CD4-positive, alpha-beta T cell treated with Interleukin-4 for 1 hour (primary cell): ENCODE results near the gene MIGA1.
"Not testable (repeated sequence)": the region's sequence is repeated elsewhere in the genome, so short reads cannot be mapped to it uniquely, and the experiment has no call there.

Source experiments
- DNase-seq, 2 donors: peaks; one replicate each; pipeline ENCODE4 v3.0.0-alpha.2; 2020 to 2022

Gene MIGA1

DNA sequence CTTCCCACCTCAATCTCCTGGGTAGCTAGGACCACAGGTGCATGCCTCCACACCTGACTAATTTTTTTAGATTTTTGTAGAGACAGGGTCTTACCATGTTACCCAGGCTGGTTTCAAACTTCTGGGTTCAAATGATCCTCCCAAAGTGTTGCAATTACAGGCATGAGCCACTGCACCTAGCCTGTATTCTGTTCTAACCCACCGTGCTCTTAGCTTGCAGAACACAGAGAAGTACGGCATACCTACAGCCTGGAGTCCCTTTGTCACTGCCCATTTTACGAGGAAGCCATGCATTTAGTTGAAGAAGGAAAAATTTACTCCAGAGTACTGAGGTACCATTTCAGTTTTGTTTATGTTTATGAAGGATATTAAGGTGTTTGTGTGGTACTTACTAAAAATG is 79.3 kb downstream of the MIGA1 start:
- no peak for DNase-seq

DNA sequence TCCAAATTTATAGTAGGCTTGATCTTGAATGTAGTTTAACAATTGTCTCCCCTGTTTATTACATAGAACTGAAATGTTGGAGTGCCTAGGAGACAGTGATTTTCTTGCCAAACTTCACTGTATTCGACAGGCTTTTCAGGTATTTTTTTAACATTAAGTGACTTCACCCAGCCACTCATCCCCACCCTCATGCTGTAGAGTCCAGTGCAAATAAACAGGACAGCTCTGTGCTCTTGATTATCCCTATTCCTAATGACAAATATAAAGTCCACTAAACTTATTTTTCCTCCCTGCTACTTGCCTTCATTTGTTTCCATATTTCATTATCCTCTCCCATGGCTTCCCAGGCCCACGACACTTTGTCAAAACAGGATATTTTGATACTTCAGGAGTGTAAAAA is 79.8 kb downstream of the MIGA1 start:
- no peak for DNase-seq

DNA sequence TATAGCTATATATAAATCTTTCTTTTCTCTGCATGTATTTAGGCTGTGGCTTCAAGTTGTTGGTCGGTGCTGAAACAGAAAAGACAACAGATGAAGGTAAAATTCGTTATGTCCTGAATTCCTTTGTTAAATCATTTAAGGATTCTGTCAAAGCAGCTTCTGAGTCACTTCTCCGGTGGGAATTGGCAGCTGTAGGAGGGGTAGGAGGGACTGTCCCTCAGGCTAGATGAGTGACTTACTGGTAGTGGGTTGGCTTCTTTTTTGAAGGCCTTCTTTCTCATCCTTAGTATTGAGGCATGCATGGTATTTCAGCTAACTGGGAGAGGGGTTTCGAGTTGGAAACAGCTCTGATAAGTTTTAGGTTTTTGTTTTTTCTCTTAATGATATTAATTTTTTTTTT is 86.8 kb downstream of the MIGA1 start:
- DNase-seq, result no peak

DNA sequence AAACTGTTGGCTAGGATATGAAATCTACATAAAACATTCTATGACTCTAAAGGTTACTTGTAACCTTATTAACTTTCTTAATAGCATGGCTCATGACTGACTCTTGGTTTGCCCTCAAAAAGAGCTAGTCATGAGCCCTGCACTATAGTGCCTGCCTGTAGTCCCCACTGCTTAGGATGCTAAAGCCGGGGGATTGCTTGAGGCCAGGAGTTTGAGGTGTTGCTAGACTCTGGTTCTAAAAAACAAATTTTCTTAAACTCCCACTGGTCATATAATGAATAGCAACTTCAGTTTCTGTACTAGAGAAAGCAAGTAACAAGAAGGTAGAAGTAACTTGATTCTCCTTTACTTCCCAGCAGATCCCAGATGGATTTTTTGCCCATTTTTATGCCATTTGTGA is 93.2 kb downstream of the MIGA1 start:
- no peak for DNase-seq

DNA sequence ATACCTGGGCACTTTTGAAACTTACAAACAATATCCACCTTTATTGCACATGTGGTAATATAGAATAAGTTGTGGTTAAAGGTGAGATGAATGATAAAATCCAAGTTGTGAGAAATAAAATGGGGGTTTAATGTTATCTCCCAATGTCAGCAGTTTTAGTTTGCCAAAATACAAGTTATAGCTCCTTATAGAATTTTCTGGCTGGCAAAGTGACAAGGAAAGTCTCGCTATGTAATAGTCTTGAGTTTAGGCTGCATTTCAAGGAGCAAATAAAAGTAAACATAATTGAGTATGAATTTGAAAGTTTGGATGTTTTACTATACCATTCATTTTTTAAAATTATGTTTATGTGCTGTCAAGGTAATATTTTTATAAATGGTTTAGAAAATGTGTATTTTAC is 94.0 kb downstream of the MIGA1 start:
- no peak for DNase-seq

DNA sequence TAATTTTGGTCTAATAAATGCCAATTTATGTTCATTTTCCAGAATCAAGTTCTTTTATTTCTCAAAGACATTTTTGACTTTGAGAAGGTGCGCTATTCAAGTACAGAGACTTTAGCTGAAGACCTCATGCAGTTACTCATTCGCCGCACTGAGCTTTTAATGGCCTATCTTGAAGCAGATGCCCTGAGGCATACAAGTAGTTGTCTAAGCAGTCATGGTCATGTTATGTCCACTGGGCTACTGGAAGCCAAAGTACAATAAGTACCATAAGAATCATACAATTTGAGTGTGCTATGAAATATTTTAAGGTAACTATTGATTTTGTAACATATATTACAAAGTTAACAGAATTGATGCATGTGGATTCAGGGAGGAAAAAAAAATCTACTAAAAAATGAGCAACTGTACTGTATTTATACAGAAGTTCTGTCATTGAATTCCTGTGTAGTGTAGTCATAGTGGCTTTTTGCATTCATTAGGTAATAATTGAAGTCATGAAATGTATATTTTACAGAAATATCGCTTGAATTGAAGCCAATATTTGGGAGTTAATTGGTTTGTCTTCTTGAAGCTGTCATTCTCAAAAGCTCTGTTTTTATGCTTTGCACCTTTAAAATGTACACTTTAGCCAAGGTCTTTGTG is 95.5 kb downstream of the MIGA1 start:
- DNase-seq, result no peak

DNA sequence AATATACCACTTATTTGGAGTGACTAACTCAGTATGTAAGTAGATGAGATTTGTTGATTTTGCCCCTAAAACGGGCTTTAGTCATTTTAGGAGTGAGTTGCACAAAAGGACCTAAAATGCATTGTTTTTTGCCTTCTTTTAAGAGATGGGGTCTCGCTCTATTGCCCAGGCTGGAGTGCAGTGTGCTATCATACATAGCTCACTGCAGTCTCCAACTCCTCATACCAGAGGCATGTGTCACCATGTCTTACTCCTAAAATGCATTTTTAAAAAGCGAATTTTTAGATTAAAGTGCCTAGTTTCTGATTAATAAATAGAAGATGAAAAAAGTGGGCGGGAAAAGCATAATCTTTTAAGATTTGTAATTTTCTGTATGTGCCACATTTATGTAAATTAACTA is 97.4 kb downstream of the MIGA1 start:
- no peak for DNase-seq

DNA sequence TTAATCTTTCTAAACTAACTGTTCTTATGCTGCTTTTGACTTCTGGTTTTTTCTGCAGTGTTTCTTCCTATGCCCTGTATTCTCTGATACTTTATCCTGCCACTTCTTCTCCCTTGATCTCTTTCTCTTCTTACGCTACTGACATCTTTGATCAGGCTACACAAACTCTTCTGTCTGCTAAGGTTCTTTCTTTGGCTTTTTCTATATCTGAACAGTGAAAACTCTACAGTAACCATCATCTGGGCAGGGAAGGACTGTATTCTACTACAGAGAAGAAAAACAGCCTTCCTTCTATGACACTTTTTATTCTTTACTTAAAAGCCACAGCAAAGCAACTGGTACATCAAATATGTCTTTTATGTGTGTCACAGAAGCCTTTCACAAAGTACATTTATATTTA is 101.6 kb downstream of the MIGA1 start:
- no peak for DNase-seq

DNA sequence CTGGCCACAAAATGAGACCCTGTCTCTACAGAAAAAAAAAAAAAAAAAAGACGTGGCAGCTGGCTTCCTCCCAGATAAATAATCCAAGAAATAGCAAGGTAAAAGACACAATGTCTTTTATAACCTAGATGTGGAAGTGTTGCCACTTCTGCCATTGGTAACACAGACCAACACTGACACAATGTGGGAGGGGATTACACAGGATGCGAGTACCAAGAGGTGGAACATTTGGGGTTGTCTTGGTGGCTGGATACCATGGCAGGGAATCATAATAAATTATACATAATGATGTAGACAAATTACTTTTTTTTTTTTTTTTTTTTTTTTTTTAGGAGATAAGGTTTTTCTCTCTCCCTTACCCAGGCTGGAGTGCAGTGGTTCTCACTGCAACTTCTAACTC is 103.0 kb downstream of the MIGA1 start:
- no peak for DNase-seq

DNA sequence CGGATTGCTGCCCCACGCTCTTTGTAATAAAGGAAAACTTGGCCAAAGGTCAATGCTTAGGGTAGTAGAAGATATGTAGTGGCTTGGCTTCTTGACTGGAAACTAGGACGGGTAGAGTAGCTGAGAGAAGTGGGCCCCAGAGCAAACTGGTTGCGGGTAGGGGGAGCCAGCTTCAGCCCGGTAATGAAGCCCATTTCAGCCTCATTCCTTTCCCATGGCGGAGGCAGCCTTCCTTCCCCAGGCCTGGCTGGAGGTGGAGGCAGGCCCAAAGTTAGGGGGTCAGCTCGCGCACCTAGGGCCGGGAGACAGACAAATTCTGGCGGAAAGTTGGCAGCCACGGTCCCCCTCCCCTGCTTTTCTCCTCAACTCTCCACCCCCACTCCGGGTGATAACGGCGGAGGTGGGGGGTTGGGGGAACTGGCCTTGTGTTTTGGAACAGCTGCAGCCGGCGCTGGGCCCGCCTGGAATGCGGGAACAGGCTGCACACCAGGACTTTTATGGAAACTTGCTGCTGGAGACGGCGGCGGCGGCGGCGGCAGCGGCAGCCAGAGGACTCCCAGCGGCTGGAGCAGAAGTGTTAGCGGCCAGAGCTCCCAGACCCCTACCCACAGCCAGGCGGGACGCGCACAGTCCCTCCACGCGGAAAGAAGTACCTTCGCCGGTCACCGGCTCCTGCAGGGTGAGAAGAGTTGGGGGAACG is 108.8 kb downstream of the MIGA1 start, which contains the start of gene NEXN:
Gene NEXN (plus strand): TSS at position 544 of the 700 bp plus-strand sequence. CDS start 27,483 bp downstream, outside the sequence.
- DNase-seq, result no peak

DNA sequence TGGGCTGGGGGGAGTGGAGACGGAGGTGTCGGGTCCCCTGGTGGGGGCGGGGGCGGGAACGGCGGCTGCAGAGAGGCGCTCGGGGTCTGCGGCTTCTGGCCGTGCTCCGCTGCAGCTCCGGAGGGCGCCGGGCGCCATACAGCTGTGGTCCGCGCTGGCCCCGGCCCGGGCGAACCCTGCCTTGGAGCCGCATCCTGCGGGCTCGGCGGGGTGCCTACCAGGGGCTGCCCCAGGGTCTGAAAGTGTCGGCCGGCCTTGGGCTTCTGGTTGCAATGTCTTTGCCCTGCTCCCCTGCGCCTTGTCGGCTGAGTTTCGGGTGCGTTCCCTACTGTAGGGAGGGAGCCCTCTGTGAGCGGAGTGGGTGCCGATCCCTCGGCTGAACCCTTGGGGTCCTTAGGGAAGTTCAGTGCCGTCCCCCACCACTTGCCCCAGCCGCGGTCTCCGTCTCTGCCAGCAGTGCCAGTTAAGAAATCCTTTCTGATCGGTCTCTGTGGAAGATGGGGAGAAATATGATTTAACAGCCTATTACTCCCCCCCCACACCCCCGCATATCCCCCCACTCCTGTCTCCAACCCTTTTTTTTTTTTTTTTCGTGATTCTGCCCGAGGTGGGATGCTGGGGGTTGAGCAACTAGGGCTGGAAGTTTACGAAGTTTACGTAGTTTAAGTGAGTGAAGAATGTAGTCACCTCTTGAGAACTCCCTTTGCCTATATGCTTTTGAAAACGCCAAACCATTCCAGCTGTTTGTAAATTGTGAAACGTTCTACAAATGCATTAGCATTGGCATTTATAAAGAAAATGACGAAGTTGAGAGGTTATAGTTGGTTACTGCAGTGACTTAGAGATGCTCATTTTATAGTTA is 109.6 kb downstream of the MIGA1 start:
- no peak for DNase-seq

DNA sequence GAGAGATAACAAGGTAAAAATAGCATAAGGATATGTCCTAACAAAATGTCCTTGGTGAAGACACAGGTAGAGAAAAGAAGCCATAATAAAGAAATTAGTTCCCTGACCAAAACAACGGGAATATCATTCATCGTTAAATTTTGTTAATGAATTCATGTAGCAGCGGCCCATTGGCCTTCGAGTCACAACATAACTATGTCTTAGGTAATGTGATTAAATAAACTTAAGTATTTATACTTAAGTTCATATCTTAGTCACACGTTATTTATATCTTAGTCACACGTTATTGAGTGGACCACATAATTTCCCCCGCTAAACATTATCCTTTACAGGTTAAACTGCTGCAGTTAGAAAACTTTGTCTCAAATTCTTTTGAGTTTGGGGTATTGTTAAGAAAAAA is 110.2 kb downstream of the MIGA1 start:
- DNase-seq, result no peak

DNA sequence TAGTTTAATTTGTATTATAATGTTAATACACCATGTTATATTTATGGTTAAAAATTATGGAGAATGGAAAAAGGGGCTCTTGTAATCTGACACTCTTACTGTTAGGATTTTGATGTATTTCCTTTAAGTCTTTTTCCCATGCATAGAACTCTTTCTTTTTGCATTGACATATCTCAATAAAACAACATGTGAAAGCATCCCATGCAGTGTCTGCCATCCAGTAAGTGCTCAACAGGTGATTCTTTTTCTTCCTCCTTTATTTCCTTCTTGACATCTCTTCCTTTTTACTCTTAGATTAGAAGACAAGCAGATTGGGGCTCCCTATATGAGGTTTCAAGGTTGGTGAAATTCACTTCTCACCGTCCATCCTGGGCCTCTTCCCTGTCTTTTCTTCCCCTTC is 111.8 kb downstream of the MIGA1 start:
- no peak for DNase-seq

DNA sequence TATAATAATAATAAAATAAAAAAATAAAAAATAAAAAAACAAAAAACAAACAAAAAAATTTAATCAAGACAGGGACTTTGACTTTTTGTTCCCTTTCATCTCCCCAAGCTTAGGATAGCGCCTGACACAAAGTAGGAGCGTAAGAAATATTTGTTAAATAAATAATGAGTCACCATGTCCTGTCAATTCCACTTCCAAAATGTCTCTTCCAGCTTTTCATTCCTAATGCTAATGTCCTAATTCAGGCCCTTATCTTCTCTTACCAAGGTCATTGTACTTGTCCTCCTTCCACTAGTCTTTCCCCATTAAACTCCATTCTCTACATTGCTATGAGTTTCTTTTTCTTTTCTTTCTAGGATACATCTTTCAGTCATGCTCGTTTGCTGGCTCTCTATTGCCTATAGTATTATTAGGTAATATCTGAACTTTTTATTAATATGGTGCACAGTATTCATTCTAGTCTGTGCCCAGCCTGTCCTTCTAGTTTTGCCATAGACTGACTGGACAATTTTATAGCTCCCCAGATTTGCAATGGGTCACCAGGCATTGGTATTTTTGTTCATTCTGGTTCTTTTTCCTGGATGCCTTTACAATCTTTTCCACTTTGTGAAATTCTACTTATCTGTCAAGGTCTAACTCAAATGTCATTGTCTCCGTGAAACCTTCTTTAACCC is 120.3 kb downstream of the MIGA1 start:
- no peak for DNase-seq

DNA sequence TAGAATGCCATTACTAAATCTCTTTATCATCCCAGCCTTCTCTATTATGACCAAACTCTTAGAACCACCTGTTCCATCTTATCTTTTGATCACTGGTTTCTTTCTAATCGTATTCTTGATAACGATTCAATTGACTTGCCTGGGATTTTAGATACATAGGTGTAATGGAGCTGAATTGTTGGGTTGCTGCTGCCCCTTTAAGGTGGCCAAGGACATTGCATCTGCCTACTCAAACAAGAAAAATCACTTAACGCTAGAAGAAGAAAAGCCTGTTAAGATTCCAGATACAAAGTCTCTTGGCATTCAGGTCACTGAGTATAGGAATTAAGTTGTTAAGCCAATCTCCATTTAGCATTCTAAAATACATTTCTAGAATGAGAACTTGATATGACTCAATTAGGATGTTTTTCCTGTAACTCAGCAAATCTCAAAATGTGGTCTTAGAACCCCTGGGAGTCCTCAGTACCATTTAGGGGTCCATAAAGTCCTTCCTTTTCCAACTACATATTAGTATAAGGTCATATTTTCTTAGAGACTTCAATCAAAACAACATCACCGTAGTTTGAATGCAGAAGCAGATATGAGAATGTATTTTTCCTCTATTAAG is 121.3 kb downstream of the MIGA1 start:
- DNase-seq, result no peak

DNA sequence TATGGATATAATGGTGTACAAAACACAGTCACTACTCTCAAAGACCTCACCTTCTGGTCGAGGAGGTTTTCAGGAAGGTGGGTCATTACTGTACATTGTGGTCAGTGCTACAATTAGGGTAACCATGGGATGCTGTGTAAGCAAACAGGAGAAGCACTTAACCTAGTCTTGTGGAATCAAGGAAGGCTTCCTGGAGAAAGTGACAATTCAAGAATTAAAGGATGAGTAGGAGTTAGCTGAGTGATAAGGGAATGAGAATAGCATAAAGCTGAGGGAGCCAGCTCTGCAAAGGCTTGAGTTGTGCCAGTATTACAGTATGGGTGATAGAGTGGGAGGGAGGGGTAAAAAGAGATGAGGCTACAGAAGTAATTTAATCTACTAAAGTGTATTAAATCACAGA is 126.2 kb downstream of the MIGA1 start:
- no peak for DNase-seq

DNA sequence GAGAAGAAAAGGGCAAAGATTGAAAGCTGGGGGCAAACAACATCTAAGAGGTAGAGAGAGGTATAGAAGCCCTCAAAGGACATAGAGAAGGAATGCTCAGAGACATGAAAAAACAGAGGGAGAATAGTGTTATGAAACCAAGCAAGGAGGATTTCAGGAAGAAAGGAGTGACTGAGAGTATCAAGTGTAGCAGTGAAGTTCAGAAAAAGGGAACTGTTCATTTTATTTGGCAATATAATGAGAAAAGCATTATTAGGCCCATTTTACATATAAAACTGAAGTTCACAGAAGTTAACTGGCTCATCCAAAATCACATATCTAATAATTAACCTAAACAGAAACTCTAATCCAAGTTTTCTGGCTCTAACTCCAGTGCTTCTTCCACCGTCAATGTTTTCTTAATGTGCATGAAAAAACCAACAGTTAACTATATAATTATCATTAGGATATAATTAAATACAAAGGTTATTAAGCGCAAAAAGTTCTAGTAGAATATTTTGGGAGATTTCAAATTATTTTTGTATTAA is 126.6 kb downstream of the MIGA1 start:
- no peak for DNase-seq

DNA sequence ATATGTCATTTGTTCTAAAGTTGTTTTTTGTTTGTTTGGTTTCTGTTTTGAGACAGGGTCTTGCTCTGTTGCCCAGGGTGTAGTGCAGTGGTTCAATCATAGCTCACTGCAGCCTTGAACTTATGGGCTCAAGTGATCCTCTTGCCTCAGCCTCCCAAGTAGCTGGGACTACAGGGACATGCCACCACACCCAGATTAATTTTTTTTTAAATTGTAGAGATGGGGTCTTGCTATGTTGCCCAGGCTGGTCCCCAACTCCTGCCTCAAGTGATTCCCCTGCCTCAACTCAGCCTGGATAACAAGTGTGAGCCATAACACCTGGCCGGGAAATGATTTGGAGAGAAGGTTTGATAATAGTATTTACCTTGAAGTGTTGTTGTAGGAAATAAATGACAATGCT is 127.2 kb downstream of the MIGA1 start:
- DNase-seq, result no peak

DNA sequence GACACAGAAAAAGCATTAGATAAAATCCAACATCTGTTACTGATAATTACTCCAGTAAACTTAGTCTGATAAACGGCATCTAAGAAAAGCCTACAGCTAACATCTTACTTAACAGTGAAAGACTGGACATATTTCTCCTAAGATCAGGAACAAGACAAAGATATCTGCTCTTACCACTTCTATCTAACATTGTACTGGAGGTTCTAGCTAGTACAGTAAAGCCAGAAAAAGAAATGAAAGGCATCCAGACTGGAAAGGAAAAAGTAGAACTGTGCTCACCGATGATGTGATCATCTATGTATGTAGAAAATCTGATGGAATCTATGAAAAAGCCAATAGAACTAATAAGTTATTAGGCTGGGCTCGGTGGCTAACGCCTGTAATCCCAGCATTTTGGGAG is 130.7 kb downstream of the MIGA1 start:
- DNase-seq, result no peak

DNA sequence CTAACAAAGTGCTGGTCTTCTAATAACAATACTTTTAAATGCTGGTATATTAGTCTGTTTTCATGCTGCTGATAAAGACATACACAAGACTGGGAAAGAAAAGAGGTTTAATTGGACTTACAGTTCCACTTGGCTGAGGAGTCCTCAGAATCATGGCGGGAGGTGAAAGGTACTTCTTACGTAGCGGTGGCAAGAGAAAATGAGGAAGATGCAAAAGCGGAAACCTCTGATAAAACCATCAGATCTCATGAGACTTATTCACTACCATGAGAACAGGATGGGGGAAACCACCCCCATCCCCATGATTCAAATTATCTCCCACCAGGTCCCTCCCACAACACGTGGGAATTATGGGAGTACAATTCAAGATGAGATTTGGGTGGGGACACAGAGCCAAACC is 139.5 kb downstream of the MIGA1 start:
- DNase-seq, result not testable (repeated sequence)

DNA sequence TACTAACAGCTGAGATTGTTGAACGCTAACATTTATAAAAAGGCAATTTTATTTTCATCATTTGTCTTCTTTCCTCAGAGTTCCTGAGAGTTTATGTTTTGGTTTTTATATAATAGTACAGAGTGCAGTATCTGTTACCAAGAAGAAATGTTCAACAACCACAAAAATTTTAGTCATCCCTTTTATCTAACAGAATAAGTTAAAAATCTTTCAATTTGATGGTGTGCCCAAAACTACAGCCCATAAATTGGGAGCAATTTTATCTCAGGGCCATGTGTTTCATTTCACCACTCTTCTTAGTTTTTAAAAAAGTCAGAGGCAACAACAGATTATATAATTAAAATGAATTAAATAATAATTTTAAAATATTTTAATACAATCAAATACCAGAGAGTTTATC is 146.1 kb downstream of the MIGA1 start:
- DNase-seq, result no peak

DNA sequence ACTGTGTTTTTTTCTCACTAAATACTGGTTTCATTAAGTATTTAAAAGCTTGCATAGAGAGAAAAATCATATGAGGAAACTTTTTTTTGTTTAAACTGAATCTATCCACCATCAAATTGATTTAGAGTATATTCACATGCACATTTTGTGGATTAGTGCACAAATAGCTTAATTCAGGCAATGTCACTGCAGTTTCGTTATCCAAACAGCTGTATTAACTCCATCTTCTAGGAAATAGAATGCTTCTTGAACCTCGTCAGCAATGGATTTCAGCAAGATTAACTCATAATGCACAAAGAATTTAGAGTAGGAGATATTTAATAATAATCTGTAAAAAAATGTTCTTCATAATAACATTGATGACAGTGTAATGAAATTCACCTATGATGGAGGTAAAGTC is 146.5 kb downstream of the MIGA1 start:
- no peak for DNase-seq
